Thymus (tissue), 11 donors: ENCODE data around the gene PLP1. TPM values are rescaled to one million over a fixed set of nuclear protein-coding genes. Genes with fewer than 3 reads are reported as not detected.
"Not testable (repeated sequence)": the region's sequence is repeated elsewhere in the genome, so short reads cannot be mapped to it uniquely, and the experiment has no call there.

Source experiments
- DNase-seq, 9 donors: peaks; one replicate each; pipeline ENCODE4 v3.0.0-alpha.2; 2013; ENCODE audit warnings: low spot score in 9 of 9, low read depth in 6 of 9, missing footprints in 1 of 9
- H3K27ac ChIP-seq, 2 donors: one replicate each; pipeline ENCODE4 v1.5.1; 2013; ENCODE audit warnings: control low read depth in 1 of 2, low read depth in 1 of 2, low read length in 1 of 2, mild to moderate bottlenecking in 1 of 2, moderate library complexity in 1 of 2
- H3K27me3 ChIP-seq, 2 donors: one replicate each; pipeline ENCODE4 v1.5.1; 2013; ENCODE audit warnings: low read length in 1 of 2; ENCODE audit not compliant: control insufficient read depth in 2 of 2, insufficient read depth in 1 of 2
- H3K36me3 ChIP-seq, 2 donors: one replicate each; pipeline ENCODE4 v1.5.1; 2013; ENCODE audit warnings: low read length in 1 of 2, mild to moderate bottlenecking in 1 of 2, moderate library complexity in 1 of 2; ENCODE audit not compliant: control insufficient read depth in 2 of 2, insufficient read depth in 2 of 2
- H3K4me1 ChIP-seq, 2 donors: one replicate each; pipeline ENCODE4 v1.5.1; 2013; ENCODE audit warnings: low read length in 2 of 2; ENCODE audit not compliant: control insufficient read depth in 2 of 2, insufficient read depth in 2 of 2
- H3K4me3 ChIP-seq, 2 donors: one replicate each; pipeline ENCODE4 v1.5.1; 2013; ENCODE audit warnings: low read length in 2 of 2, control low read depth in 1 of 2, mild to moderate bottlenecking in 1 of 2
- H3K9me3 ChIP-seq, 2 donors: one replicate each; pipeline ENCODE4 v1.5.1; 2013; ENCODE audit warnings: low read length in 1 of 2, mild to moderate bottlenecking in 1 of 2; ENCODE audit not compliant: control insufficient read depth in 2 of 2, insufficient read depth in 1 of 2
- WGBS: extraction: QIAGEN DNeasy Blood & Tissue Kit; methylation state at CpG from one replicate; pipeline ENCODE4 v1.1.7; 2013; 5-methylcytosine and 5-hydroxymethylcytosine counted together
- polyA plus RNA-seq: library from polyadenylated mRNA; stranded (reverse); fragments of 200-250 nt; gene quantifications from one replicate; pipeline ENCODE4 v1.2.3, GENCODE V29; 2013
- total RNA-seq: library from RNA; stranded (reverse); fragments of 120-200 nt; gene quantifications from one replicate; pipeline ENCODE4 v1.2.4, GENCODE V29; 2013
- donor health status: healthy.

PLP1 gene
- total and polyA plus RNA-seq, 2 donors = 4.2 to 9.6 TPM

DNA sequence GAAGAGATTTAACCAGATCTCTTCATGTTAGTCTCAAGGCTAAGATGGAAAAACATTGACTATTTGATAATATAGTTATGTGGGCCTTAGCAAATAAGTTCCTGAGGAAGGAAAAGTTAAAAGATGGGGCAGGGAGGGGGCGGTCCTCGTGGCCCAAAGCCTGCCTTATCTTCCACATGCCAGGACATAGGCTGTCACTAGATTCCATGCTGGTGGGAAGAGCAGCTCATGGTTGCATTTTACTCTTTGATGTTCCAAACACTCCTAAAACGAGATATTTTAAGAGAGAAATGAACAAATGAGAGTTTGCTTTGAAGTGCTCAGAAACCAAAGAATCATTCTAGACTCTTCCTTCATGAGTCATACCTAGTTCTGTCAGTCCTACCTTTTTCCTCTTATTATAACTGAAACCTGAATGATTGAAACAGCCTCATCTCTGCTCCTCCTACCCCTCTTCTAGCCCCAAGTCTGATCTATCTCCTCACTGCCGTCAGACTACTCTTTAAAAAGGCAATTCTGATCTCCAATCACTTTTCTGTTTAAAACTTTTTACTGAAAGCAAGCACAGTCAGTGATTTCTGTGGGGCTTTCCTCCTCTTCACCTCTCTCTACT, 30.3 kb downstream of the PLP1 start:
- no peaks in the 10 kb centered on the region for H3K4me1 ChIP-seq
- no peak overlapping the region for H3K27ac ChIP-seq
- H3K4me3 ChIP-seq = no peak overlapping the region
- no peak for DNase-seq
- no peaks in the 10 kb centered on the region for H3K36me3 ChIP-seq
- H3K9me3 ChIP-seq = no peaks in the 10 kb centered on the region
- 87% methylated on average over 4 of the region's 4 CpGs for WGBS
- H3K27me3 ChIP-seq = no peaks in the 10 kb centered on the region

DNA sequence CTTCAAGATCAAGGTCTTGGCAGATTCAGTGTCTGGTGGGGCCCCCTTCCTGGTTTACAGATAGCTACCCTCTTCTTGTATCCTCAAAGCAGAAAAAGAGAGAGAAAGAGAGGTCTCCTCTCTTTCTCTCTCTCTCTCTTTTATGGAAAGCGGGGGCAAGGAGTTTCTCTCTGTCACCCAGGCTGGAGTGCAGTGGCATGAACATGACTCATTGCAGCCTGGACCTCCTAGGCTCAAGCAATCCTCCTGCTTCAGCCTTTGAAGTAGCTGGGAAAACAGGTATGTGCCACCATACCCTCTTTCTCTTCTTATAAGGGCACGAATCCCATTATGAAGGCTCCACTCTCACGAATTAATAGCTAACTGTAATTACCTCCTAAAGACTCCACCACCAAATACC, 35.2 kb downstream of the PLP1 start:
- no peak for DNase-seq
- H3K9me3 ChIP-seq = no peaks in the 10 kb centered on the region
- no peak overlapping the region for H3K27ac ChIP-seq
- no peaks in the 10 kb centered on the region for H3K27me3 ChIP-seq
- over 99% methylated on average over 3 of the region's 3 CpGs for WGBS
- no peaks in the 10 kb centered on the region for H3K36me3 ChIP-seq
- H3K4me1 ChIP-seq = no peaks in the 10 kb centered on the region
- H3K4me3 ChIP-seq = no peak overlapping the region

DNA sequence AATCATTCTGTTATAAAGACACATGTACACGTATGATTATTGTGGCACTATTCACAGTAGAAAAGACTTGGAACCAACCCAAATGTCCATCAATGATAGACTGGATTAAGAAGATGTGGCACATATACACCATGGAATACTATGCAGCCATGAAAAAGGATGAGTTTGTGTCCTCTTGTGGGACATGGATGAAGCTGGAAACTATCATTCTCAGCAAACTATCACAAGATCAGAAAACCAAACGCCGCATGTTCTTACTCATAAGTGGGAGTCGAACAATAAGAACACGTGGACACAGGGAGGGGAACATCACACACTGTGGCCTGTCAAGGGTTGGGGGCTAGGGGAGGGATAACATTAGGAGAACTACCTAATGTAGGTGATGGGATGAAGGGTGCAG, 40.5 kb downstream of the PLP1 start:
- H3K9me3 ChIP-seq, H3K4me1 ChIP-seq, H3K27ac ChIP-seq, H3K36me3 ChIP-seq, H3K27me3 ChIP-seq, H3K4me3 ChIP-seq, DNase-seq: not testable (repeated sequence)
- 67% methylated on average over 5 of the region's 5 CpGs for WGBS

DNA sequence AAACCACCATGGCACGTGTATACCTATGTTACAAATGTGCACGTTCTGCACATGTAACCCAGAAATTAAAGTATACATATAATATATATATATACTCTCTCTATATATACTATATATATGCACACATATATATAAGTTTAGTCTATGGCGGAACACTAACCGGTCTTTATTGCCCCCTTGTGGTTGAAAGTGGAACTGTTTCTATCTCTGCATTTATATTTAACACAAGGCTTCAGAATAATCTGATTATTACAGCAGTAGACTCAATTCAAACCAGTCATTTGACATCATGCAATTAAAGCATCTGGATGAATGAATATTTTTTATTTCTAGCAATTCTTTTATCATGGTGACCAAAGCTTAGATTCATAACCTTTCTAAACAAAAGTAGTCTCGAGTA, 40.9 kb downstream of the PLP1 start:
- WGBS = 37% methylated on average over 5 of the region's 5 CpGs
- Histone ChIP-seq H3K4me1 (no peaks in the 10 kb centered on the region), H3K9me3 (no peaks in the 10 kb centered on the region), H3K4me3 (no peak overlapping the region), H3K36me3 (no peaks in the 10 kb centered on the region), H3K27ac (no peak overlapping the region), H3K27me3 (no peaks in the 10 kb centered on the region)
- DNase-seq = peak; percentile 5 to 74 (median 46)

DNA sequence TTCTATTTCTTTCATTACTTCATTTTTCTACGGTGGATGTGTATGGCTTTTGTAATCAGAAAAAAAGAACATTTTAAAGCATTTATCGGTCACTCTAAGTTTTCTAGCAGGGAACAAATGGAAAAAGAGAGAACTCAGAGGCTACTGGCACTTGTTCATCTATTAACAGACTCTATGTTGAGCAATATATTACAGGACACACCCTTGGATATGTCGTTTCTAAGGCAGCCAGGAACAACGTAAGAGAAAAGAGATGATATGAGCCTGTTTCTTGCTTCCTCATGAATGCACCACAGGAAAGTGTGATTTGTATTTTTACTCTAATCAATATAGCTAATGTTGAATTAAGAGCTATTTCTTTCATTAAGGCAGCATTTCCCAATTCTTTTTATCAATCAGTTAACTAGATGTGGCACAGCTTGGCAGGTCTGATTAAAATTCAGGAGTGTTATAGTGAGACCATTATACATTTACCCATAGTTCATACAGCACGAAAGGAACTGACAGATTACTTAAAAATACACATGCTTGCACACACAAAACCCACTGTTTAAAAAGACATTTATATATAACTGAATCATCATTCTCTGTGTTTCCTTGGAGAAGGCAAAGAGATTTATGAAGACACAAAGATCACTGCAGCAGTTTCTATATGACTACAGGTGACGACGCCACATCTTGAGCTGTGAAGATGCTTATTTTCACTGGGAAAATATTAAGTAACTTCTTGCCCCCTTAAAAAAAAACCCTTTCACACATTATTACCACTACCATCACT, 42.4 kb downstream of the PLP1 start:
- Histone ChIP-seq H3K36me3 (no peaks in the 10 kb centered on the region), H3K27ac (no peak overlapping the region), H3K4me1 (no peaks in the 10 kb centered on the region), H3K9me3 (no peaks in the 10 kb centered on the region), H3K4me3 (no peak overlapping the region), H3K27me3 (no peaks in the 10 kb centered on the region)
- DNase-seq = no peak
- WGBS = 93% methylated on average over 7 of the region's 7 CpGs

DNA sequence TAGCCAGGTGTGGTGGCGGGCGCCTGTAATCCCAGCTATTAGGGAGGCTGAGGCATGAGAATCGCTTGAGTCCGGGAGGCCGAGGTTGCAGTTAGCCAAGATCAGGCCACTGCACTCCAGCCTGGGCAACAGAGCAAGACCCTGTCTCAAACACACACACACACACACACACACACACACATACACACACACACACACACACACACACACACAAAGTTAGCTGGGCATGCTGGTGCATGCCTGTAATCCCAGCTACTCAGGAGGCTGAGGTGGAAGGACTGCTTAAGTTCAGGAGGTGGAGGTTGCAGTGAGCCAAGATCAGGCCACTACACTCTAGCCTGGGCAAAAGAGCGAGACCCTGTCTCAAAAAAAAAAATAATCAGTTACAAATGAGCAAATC, 44.2 kb downstream of the PLP1 start:
- not testable (repeated sequence) for H3K27me3 ChIP-seq, H3K36me3 ChIP-seq, H3K4me3 ChIP-seq, DNase-seq, H3K9me3 ChIP-seq, H3K27ac ChIP-seq, H3K4me1 ChIP-seq
- 99% methylated on average over 6 of the region's 6 CpGs for WGBS

DNA sequence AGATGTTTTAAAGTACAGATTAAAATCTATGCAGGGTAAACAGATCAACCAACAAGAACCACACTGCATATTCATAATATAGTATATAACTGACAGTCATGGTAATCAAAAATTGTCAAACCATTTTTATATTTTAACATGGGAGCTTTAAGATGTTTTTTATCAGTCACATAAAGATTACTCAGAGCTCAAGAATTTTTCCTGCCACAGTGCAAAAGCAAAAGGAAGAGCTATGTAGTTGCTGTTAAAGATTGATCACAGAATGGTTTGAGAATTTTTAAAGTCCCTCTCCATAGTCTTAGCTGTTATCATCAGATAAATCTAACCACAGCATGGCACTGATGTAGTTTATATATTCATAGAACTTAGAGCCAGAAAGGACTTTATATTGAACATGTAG, 47.0 kb downstream of the PLP1 start:
- no peaks in the 10 kb centered on the region for H3K9me3 ChIP-seq
- H3K4me3 ChIP-seq = no peak overlapping the region
- H3K27me3 ChIP-seq = no peaks in the 10 kb centered on the region
- no peak overlapping the region for H3K27ac ChIP-seq
- no peaks in the 10 kb centered on the region for H3K36me3 ChIP-seq
- H3K4me1 ChIP-seq = no peaks in the 10 kb centered on the region
- no peak for DNase-seq

DNA sequence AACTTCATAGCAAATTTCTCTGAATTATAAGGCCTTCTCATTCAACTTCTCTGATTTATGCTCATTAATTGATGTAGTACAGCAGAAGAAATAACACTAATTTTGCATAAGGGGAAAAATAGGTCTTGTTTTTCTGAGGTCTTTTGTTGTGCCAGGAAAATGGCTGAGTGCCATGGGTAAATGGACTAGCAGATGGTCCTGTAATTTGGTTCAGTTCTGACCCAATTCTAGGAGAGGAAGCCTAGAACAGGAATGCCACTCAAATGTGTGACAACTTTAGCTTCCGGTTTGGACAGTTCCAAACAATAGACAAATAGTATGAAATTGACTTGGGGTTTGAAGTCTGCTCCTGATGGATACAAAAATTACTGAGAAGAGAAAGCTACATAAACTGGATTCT, 49.2 kb downstream of the PLP1 start:
- no peak overlapping the region for H3K27ac ChIP-seq
- 93% methylated on average over 1 of the region's 1 CpG for WGBS
- H3K9me3 ChIP-seq = no peaks in the 10 kb centered on the region
- H3K4me1 ChIP-seq = no peaks in the 10 kb centered on the region
- no peak for DNase-seq
- H3K27me3 ChIP-seq = no peaks in the 10 kb centered on the region
- H3K4me3 ChIP-seq = no peak overlapping the region
- H3K36me3 ChIP-seq = no peaks in the 10 kb centered on the region

DNA sequence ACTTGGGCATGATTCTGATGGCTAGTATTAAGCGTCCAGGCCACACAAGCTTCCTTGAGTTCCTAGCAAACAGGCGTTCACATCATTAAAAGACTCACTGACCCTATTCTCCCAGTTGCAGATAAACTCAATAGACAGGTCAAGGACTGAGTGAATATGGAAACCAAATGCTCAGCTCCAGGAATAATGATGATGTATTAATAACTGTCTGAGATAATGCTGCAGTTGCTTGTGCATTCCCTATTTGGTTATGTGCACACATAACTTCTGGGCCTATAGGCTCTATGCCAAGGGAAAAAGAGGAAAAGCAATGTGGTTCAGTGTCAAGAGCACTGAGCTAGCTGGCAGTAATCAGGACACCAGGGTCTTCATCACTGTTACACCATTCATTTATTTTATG, 51.9 kb downstream of the PLP1 start:
- Histone ChIP-seq H3K27ac (no peak overlapping the region), H3K4me3 (no peak overlapping the region), H3K4me1 (peaks cover 0 to 2% of the 10 kb centered on the region in 2 donors), H3K9me3 (no peaks in the 10 kb centered on the region), H3K36me3 (no peaks in the 10 kb centered on the region), H3K27me3 (peaks cover 0 to 12% of the 10 kb centered on the region in 2 donors)
- 97% methylated on average over 2 of the region's 2 CpGs for WGBS
- DNase-seq = no peak
